ENCODE results near the gene GPR33.

GRCh38 chr14:31465111-31465510 lies 22.7 kb downstream of the GPR33 start:
- TF ChIP-seq, protein P1, sequence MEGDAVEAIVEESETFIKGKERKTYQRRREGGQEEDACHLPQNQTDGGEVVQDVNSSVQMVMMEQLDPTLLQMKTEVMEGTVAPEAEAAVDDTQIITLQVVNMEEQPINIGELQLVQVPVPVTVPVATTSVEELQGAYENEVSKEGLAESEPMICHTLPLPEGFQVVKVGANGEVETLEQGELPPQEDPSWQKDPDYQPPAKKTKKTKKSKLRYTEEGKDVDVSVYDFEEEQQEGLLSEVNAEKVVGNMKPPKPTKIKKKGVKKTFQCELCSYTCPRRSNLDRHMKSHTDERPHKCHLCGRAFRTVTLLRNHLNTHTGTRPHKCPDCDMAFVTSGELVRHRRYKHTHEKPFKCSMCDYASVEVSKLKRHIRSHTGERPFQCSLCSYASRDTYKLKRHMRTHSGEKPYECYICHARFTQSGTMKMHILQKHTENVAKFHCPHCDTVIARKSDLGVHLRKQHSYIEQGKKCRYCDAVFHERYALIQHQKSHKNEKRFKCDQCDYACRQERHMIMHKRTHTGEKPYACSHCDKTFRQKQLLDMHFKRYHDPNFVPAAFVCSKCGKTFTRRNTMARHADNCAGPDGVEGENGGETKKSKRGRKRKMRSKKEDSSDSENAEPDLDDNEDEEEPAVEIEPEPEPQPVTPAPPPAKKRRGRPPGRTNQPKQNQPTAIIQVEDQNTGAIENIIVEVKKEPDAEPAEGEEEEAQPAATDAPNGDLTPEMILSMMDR (IDR thresholded peaks at IDR 0.05) = no peak
- TF ChIP-seq FOXJ3 (CRISPR knock-in tag; IDR thresholded peaks at IDR 0.05; ENCODE audit: borderline replicate concordance) (no peak), ATF2 (CRISPR knock-in tag; IDR thresholded peaks at IDR 0.05; ENCODE audit: borderline replicate concordance, low read depth) (no peak), ZNF232 (CRISPR knock-in tag; IDR thresholded peaks at IDR 0.05) (no peak), NR3C1 (CRISPR knock-in tag; conservative IDR thresholded peaks at IDR 0.05; ENCODE audit: low read depth) (no peak), SP1 (CRISPR knock-in tag; conservative IDR thresholded peaks at IDR 0.05) (no peak), JUN (CRISPR knock-in tag; IDR thresholded peaks at IDR 0.05) (no peak), RELA (CRISPR knock-in tag; IDR thresholded peaks at IDR 0.05; ENCODE audit: borderline replicate concordance) (no peak)
